Hypothalamus (tissue), 51 donors: ENCODE measurements around the gene OSM.

Experiments
- DNase-seq, 51 donors: peaks; one replicate each; lab custom pipeline; 2025; lab: John Stamatoyannopoulos, UW

OSM gene

GRCh38 chr22:30232716-30233218, 33.9 kb downstream of the OSM start:
- no peak for DNase-seq

- DNase-seq, result no peak
Measured at GRCh38 chr22:30230787-30231461, 35.7 kb downstream of the OSM start.

GRCh38 chr22:30230330-30230729, 36.3 kb downstream of the OSM start:
- no peak for DNase-seq

GRCh38 chr22:30228509-30229359, 37.9 kb downstream of the OSM start:
- DNase-seq, result no peak

GRCh38 chr22:30227438-30228228, 39.0 kb downstream of the OSM start:
- DNase-seq, result no peak

GRCh38 chr22:30226192-30226832, 40.3 kb downstream of the OSM start:
- DNase-seq, result no peak

GRCh38 chr22:30225220-30225927, 41.3 kb downstream of the OSM start:
- no peak for DNase-seq

GRCh38 chr22:30224161-30224857, 42.3 kb downstream of the OSM start:
- DNase-seq, result no peak

GRCh38 chr22:30223303-30223702, 43.3 kb downstream of the OSM start:
- no peak for DNase-seq

GRCh38 chr22:30222321-30222720, 44.3 kb downstream of the OSM start:
- DNase-seq, result no peak

GRCh38 chr22:30221121-30221992, 45.3 kb downstream of the OSM start:
- DNase-seq, result no peak

GRCh38 chr22:30220338-30221012, 46.2 kb downstream of the OSM start:
- DNase-seq, result no peak

GRCh38 chr22:30219668-30220278, 46.9 kb downstream of the OSM start:
- DNase-seq, result no peak

GRCh38 chr22:30219049-30219654, 47.5 kb downstream of the OSM start:
- no peak for DNase-seq

GRCh38 chr22:30217698-30218560, 48.7 kb downstream of the OSM start:
- DNase-seq, result peak in 29 of 51 donors; percentile 12 to 76 (median 36)

- DNase-seq, result no peak
Measured at GRCh38 chr22:30216710-30217109, 49.9 kb downstream of the OSM start.
